ENCODE data around the gene TENM4.
A peak's percentile ranks its signal among the peaks of the same experiment; 100 is the strongest.

TENM4 gene

DNA sequence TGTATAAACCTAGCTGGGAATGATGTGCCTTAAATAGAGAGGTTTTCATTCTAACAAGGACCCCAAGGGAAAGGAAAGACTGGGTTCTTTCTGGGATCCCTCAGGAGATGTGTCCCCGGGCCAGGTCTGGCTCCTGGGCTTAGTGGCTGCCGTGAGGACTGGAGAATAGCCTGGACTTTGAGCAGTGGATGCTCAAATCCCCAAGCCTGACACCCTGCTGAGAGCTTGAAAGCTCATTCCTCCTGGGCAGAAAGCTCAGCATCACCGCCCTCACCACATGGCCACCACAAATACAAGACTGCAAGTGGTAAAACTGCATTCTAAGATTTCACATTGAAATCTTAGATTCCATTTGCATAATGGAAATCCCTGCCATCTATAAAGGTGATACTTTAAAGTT, 786.8 kb downstream of the TENM4 start:
- Mint-ChIP-seq H3K4me3 (no peak overlapping the region), H3K27me3 (no peaks in the 10 kb centered on the region), H3K36me3 (no peaks in the 10 kb centered on the region), H3K9me3 (ENCODE audit: low read depth) (no peaks in the 10 kb centered on the region), H3K27ac (no peak overlapping the region), H3K4me1 (ENCODE audit: low read depth) (peaks cover 11% of the 10 kb centered on the region)

DNA sequence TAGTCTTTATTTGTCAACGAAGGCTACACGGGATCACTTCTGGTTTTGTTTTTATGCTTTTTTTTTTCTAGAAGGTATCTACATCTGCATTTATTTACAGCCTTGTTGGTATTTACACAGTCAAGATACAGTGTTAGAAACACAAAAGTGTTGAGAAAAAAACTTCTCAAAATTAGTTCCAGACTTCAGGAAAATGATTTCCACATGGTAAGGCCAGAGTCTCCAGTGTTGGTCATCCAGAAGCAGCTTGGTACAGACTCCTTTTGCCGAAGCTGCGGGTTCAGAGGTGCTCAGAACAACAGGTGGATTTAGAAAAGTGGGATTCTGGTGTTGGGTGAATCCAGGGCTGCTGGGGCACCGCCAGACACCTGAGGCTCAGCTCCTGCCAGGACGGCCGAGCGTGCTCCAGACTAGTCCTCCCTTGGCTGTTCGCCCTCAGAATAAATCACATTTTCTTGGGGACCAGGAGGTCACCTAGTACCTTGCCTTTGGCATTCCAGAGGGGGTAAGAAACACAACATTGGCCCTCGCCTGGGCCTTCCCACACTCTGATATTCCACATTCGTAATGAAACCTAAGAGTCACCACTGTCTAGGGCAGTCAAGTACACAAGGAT, 787.4 kb downstream of the TENM4 start:
- Mint-ChIP-seq H3K36me3 (no peaks in the 10 kb centered on the region), H3K27ac (peak overlapping the region; percentile 5), H3K4me1 (ENCODE audit: low read depth) (peaks cover 14% of the 10 kb centered on the region), H3K9me3 (ENCODE audit: low read depth) (no peaks in the 10 kb centered on the region), H3K4me3 (no peak overlapping the region), H3K27me3 (no peaks in the 10 kb centered on the region)

DNA sequence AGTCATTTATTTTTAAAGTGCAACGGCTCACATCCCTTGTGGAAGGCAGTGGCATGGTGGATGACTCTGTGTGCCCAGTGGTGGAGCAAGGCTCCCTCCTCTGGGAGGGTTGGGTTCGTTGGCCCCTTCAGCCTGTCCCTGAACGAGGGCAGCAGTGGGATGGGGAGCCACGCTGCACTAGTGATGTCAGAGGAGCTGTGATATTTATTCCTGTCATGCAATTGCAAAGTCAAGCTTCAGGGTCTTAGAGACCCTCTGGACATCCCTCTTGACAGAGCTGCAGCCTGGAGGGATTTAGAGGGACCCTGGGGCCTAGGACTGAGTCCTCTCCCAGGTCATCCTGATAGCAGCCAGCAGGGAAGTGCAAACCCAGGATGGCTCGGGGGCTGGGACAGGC, 788.0 kb downstream of the TENM4 start:
- Mint-ChIP-seq H3K27me3 (no peaks in the 10 kb centered on the region), H3K27ac (peak overlapping the region; percentile 87), H3K9me3 (ENCODE audit: low read depth) (no peaks in the 10 kb centered on the region), H3K4me1 (ENCODE audit: low read depth) (peaks cover 14% of the 10 kb centered on the region), H3K4me3 (no peak overlapping the region), H3K36me3 (no peaks in the 10 kb centered on the region)

DNA sequence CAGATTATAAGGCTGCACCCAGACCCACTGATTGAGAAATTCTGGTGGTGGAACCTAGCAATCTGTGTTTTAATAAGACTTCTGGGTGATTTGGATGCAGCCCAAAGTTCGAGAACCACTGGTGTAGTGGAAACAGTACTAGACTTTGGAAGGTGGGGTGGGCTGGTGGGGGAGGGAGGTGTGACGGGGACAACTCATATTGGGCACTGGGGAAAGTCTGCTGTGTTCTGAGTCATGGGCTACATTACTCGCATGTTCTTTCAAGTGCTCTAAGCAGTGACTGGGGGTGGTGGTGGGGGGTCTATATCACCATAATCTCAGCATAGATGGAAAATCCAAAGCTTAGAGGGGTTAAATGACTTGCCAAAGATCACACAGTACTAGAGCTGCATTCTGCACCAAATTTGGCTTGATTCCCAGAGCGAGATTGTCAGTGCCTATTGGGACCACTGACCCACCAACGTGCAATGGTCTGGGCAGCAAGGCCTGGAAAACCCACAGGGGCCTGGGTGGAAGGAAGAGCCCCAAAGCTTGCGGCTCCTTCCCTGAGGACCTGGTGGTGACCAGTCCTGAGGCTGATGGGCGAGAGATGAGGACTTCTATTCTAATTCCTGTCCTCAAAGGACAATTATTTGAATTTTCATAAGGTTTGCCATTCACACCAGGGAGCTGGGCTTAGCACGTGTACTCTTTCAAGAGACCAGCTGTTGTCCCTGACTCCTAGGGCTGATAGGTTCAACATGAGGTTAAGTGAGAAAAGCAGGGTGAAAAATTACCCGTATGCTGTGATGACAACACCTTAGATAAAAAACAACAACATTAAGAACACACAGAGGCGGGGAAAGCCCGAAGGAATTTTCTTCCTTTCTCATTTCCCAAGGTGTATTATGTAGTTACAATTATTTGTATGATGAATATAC, 788.6 kb downstream of the TENM4 start:
- no peaks in the 10 kb centered on the region for H3K36me3 Mint-ChIP-seq
- H3K4me3 Mint-ChIP-seq: peak overlapping the region; percentile 66
- H3K27ac Mint-ChIP-seq: peak overlapping the region; percentile 88
- peaks cover 14% of the 10 kb centered on the region for H3K4me1 Mint-ChIP-seq (ENCODE audit: low read depth)
- H3K9me3 Mint-ChIP-seq (ENCODE audit: low read depth): no peaks in the 10 kb centered on the region
- H3K27me3 Mint-ChIP-seq: no peaks in the 10 kb centered on the region

DNA sequence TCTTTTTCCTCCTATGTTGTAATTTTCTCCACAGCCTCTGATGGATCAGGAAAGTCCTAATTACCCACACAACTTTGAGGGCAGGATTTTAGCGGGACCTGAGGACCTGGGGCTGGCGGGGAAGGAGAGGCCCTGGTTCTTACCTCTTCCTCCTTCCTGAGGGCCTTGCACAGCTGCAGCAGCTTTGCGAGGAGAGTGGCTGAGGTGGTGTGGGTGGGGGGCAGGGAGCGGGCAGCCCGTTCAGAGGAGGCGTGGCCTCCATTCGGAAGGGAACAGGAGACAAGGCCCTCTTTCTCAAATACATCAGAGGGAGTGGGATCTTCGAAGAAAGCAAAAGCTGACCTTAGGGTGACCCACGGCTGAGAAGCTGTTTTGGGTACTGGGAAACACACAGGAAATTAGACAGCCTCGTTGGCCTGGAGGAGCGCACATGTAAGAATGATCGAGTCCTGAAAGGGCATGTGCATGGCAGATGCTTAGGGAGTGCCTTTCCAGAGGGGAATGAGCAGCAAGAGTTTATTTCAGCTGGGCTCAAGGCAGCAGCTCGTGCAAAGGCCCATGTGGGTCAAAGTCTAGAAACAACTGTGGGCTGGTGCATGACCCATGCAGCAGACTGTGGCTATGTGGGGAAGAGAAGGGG, 789.6 kb downstream of the TENM4 start:
- H3K36me3 Mint-ChIP-seq: no peaks in the 10 kb centered on the region
- H3K9me3 Mint-ChIP-seq (ENCODE audit: low read depth): no peaks in the 10 kb centered on the region
- peak overlapping the region; percentile 58 for H3K27ac Mint-ChIP-seq
- H3K27me3 Mint-ChIP-seq: peaks cover 2% of the 10 kb centered on the region
- peaks cover 14% of the 10 kb centered on the region for H3K4me1 Mint-ChIP-seq (ENCODE audit: low read depth)
- no peak overlapping the region for H3K4me3 Mint-ChIP-seq

DNA sequence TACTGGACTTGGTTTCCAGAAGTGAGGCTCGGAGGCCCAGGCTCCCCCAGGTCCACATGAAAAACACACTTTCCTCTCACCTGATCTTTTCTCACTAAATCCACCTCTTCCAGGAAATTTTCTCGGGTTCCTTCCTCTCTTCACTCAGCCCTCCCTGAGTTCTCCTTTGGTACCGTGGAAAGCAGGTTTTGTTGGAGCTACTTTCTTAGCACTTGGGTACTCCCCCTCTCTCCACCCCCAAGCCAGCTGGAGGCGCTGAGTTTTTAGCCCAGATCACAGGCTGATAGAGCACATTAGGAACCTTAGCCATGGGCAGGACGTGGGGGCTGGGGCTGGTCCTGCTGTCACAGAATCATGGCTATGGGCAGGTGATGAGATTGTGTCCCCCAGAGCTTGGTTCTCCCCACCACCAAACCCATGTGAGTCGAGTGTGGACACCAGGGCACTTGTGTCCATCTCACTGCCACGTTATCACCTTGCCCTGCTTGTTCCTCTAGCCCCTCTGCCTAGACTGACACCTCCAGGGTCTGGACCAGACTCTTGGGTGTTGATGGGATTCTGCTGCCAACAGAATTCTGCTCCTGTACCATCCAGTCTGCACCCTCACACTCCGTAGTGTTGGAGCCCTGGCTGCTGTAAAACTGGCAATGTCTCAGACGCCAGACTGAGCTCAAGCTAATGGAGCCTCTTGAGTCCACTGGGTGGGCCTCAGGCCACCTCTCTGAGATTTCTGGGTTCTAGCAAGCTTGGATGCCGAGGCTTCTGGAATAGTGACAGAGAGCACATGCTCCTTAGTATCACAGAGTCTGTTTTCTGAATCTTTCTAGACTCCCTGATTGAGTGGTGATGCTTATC, 791.2 kb downstream of the TENM4 start:
- H3K9me3 Mint-ChIP-seq (ENCODE audit: low read depth): no peaks in the 10 kb centered on the region
- no peaks in the 10 kb centered on the region for H3K36me3 Mint-ChIP-seq
- peaks cover 2% of the 10 kb centered on the region for H3K27me3 Mint-ChIP-seq
- H3K27ac Mint-ChIP-seq: no peak overlapping the region
- H3K4me3 Mint-ChIP-seq: no peak overlapping the region
- H3K4me1 Mint-ChIP-seq (ENCODE audit: low read depth): peaks cover 16% of the 10 kb centered on the region

DNA sequence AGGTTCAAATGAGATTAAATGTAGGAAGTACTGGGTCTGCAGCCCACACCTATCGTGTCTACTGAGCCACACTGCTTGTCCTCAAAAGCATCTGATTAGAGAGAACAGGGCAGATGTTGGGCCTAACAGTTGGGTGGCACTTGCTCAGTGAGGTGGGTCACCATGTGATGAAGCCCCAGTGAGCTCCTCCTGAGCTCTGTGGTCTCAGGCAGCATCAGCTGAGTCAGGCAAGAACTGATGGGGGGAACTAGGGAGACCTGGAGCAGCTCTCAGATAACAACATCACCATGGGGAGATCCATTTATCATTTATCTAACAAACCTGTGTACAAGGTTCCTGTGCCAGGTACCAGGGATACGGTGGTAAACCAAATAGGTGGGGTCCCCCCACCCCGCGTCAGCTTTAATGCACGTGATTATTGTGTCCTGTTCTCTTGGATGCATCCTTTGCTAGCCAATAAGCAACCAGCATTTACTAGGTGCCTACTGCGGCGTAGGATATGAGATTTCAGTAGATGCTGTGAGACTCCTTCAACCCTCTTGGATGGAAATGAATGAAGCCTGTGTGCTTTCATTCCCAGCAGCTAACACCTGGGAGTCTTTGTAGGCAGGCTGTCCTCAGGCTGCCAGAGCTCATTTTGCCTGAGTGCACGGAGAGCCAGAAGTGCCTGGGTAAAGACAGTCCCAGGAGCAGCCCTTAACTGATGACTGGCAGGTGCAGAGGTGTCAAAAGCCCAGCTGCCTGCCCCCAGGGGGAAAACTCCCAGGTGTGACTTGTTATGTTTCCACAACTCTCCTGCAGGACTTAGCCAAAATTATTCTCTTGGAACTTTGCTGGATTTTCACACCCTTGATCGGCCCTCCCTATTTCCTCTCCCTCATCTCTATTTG, 792.6 kb downstream of the TENM4 start:
- H3K4me3 Mint-ChIP-seq: no peak overlapping the region
- peaks cover 2% of the 10 kb centered on the region for H3K27me3 Mint-ChIP-seq
- peaks cover 18% of the 10 kb centered on the region for H3K4me1 Mint-ChIP-seq (ENCODE audit: low read depth)
- no peak overlapping the region for H3K27ac Mint-ChIP-seq
- H3K36me3 Mint-ChIP-seq: no peaks in the 10 kb centered on the region
- H3K9me3 Mint-ChIP-seq (ENCODE audit: low read depth): no peaks in the 10 kb centered on the region

DNA sequence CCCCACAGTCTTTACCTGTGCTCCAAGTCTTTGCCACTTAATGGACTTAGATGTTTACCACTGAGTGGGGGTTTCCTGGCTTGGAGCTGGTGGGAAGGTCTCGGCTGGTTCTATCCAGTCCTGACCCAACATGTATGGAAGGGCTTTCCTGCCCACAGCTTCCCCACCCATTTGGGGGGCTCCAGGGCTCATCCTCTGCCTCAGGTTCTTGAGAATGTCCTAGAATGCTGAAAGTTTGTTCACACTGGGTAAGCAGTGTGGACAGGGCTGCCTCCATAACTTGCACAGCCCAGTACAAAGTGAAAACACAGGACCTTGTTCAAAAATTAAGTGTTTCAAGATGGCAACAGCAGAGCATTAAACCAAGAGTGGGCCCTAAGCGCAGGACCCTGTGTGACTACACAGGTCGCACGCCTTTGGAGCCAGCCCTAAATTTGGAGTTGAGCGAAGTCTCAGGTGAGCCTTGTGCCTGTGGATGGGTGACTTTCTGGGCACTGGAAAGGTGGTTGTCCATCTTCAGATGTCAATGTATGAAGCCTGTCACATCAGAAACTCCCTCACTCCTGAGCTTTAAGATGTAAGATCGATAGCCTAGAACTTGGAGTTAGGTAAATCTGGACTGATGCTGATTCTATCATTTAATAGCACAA, 793.4 kb downstream of the TENM4 start:
- Mint-ChIP-seq H3K4me1 (ENCODE audit: low read depth) (peaks cover 23% of the 10 kb centered on the region), H3K9me3 (ENCODE audit: low read depth) (no peaks in the 10 kb centered on the region), H3K36me3 (no peaks in the 10 kb centered on the region), H3K27ac (no peak overlapping the region), H3K4me3 (no peak overlapping the region), H3K27me3 (peaks cover 2% of the 10 kb centered on the region)

DNA sequence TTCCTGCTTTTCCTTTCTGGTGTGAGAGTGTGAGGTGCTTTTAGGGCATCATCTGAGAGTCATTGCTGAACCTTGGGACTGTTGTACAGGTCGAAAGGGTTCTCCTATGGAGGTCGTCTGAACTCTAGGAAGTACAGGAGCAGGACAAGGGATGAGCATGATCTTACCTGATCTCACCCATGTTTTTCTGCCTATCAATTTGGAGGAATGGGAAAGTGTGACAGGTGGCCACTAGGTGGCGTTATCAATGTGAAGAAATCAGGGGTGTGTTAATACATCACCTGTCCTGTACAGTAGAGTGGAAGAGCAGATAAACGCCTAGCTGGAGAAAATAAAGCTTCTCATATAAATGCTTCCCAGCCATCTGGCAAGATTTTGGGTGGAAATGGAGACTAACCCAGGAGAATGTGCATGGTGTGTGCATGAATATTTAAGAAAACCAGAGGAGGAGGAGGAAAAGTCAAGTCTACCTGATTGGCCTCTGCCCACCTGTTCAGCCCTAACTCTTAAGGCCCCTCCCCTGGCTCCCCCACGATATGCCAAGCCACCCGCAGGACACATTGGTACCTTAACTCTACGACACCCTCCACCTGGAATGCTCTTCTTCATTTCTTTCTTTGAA, 794.2 kb downstream of the TENM4 start:
- H3K27ac Mint-ChIP-seq: no peak overlapping the region
- peaks cover 18% of the 10 kb centered on the region for H3K4me1 Mint-ChIP-seq (ENCODE audit: low read depth)
- H3K27me3 Mint-ChIP-seq: peaks cover 2% of the 10 kb centered on the region
- no peaks in the 10 kb centered on the region for H3K9me3 Mint-ChIP-seq (ENCODE audit: low read depth)
- H3K36me3 Mint-ChIP-seq: no peaks in the 10 kb centered on the region
- no peak overlapping the region for H3K4me3 Mint-ChIP-seq

DNA sequence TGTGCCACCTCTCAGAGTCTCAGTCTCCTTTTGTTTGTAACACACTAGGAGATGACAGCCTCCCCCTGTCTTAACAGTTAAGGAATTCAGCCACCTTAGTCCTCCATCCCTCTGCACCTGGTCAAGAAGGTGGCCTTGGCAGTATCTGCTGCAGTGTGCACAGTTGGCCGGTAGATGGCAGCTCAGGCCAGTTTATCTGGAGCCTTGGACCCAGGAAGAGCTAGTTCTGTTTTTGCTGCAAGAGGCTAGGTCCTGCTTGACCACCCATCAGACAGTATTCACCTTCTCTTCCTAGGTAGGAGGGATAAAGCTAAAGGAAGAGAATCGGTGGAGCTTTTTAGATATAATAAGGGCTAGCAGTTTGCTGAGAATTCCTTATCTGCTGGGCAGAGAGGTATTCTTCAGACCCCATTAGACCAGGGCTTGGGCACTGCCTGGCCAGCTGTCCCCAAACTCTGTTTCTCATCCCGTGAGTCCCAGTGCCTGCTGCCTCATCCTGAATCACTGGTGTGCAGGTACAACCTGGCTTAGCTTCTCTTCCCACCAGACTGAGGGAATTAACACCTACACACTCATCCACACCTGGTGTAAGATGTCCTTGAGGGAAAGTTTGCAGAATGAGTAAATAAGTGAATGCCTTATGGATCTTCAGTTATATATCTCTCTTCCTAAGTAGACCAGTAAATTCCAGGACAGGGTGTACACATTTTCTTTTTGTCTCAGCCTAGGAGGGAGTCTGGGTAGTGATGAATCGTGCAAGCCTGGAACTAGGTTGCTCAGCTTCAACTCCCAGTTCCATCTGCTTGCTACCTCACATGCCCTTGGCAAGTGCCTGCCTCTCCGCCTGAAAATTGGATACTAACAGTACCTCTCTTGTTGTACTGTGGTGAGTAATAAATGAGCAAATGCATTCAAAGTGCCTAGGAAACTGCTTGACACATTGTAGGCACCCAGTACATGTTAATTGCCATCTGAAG, 795.3 kb downstream of the TENM4 start:
- no peak overlapping the region for H3K27ac Mint-ChIP-seq

DNA sequence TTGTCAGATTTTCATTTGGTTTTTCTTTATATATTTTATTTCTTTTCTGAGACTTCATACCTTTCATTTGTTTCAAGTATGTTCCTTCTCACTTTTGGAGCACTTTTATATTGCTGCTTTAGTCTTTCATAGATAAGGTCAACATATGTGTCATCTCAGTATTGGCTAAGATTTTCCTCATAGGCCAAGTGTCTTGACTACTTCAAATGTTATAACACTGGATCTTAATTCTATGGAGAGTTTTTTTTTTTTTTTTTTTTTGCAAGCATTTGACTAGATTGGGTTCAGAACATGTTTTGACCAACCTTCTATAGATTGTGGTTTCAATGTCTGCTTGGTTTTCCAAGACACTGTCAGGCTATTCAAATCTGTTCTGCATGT, 797.2 kb downstream of the TENM4 start:
- H3K36me3 Mint-ChIP-seq: no peaks in the 10 kb centered on the region
- H3K4me3 Mint-ChIP-seq: no peak overlapping the region
- no peaks in the 10 kb centered on the region for H3K9me3 Mint-ChIP-seq (ENCODE audit: low read depth)
- peak overlapping the region; percentile 89 for H3K27ac Mint-ChIP-seq
- H3K27me3 Mint-ChIP-seq: peaks cover 2% of the 10 kb centered on the region
- peaks cover 12% of the 10 kb centered on the region for H3K4me1 Mint-ChIP-seq (ENCODE audit: low read depth)

More for the DNA sequence above, 795.3 kb downstream of the TENM4 start:
- peaks cover 13% of the 10 kb centered on the region for H3K4me1 Mint-ChIP-seq (ENCODE audit: low read depth)
- no peaks in the 10 kb centered on the region for H3K9me3 Mint-ChIP-seq (ENCODE audit: low read depth)
- peaks cover 2% of the 10 kb centered on the region for H3K27me3 Mint-ChIP-seq
- H3K36me3 Mint-ChIP-seq: no peaks in the 10 kb centered on the region
- H3K4me3 Mint-ChIP-seq: no peak overlapping the region

DNA sequence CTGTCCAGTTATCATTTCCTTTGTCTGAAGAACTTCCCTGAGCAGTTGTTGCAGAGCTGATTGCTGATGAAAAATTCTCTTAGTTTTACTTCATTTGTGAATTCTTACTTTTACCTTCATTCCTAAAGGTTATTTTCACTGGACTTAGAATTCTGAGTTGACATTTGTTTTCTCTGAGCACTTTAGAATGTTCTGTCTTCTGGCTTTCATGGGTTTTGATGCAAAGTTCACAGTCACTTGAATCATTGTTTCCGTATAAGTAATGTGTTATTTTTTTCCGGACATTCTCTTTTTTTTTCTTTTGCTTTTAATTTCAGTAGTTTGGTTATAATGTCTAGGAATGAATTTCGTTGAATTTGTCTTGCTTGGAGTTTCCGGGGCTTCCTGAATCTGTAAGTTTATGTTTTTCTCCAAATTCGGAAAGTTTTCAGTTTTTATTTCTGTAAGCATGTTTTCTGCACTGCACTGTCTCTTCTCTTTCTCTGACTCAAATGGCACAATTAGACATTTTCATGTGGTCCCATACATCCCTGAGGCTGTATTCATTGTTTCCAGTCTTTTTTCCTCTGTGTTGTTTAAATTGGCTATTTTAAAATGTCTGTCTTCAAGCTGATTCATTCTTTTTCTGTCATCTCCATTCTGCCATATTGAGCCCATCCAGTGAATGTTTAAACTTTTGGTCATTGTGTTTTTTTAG, 797.7 kb downstream of the TENM4 start:
- H3K4me1 Mint-ChIP-seq (ENCODE audit: low read depth): peaks cover 10% of the 10 kb centered on the region
- peak overlapping the region; percentile 4 for H3K4me3 Mint-ChIP-seq
- peaks cover 2% of the 10 kb centered on the region for H3K27me3 Mint-ChIP-seq
- H3K36me3 Mint-ChIP-seq: no peaks in the 10 kb centered on the region
- peak overlapping the region; percentile 89 for H3K27ac Mint-ChIP-seq
- no peaks in the 10 kb centered on the region for H3K9me3 Mint-ChIP-seq (ENCODE audit: low read depth)
